Fibroblast of pulmonary artery (primary cell): ENCODE measurements around the gene CREB5.

Experiments
- DNase-seq: peaks from one replicate; pipeline ENCODE4 v3.0.0-alpha.2; 2010; ENCODE audit warnings: low read depth
- H3K4me3 ChIP-seq: replicated peaks from 2 replicates; pipeline ENCODE4 v1.5.1; 2011; ENCODE audit warnings: low read depth, mild to moderate bottlenecking, control low read depth, low read length, moderate library complexity
- TF ChIP-seq, protein P1 (sequence below): IDR thresholded peaks from 2 replicates; pipeline ENCODE4 v1.5.1; 2011; ENCODE audit warnings: mild to moderate bottlenecking, control low read depth, low read length, inconsistent platforms; ENCODE audit errors: missing control alignments

The CREB5 gene

DNA sequence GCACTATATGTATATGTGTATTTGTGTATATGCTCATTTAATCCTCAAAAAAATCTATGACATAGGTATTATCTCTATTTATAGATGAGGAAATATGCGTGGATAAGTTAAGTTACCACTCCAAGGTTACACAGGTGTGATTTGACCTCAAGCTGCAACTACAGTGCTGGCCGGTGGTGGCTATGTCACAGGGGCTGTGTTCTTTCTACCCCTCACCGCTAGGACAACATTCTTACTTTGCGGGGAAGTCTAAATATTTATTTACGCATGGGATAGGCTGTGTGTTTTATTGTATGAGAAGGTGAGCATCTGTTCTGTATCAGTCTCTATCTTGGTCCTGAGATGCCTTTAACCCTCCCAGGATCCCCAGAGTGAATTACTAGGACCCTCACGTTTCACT is 60.0 kb downstream of the CREB5 start:
- TF ChIP-seq, protein P1, sequence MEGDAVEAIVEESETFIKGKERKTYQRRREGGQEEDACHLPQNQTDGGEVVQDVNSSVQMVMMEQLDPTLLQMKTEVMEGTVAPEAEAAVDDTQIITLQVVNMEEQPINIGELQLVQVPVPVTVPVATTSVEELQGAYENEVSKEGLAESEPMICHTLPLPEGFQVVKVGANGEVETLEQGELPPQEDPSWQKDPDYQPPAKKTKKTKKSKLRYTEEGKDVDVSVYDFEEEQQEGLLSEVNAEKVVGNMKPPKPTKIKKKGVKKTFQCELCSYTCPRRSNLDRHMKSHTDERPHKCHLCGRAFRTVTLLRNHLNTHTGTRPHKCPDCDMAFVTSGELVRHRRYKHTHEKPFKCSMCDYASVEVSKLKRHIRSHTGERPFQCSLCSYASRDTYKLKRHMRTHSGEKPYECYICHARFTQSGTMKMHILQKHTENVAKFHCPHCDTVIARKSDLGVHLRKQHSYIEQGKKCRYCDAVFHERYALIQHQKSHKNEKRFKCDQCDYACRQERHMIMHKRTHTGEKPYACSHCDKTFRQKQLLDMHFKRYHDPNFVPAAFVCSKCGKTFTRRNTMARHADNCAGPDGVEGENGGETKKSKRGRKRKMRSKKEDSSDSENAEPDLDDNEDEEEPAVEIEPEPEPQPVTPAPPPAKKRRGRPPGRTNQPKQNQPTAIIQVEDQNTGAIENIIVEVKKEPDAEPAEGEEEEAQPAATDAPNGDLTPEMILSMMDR = no peak
- DNase-seq = no peak
- no peak overlapping the region for H3K4me3 ChIP-seq

DNA sequence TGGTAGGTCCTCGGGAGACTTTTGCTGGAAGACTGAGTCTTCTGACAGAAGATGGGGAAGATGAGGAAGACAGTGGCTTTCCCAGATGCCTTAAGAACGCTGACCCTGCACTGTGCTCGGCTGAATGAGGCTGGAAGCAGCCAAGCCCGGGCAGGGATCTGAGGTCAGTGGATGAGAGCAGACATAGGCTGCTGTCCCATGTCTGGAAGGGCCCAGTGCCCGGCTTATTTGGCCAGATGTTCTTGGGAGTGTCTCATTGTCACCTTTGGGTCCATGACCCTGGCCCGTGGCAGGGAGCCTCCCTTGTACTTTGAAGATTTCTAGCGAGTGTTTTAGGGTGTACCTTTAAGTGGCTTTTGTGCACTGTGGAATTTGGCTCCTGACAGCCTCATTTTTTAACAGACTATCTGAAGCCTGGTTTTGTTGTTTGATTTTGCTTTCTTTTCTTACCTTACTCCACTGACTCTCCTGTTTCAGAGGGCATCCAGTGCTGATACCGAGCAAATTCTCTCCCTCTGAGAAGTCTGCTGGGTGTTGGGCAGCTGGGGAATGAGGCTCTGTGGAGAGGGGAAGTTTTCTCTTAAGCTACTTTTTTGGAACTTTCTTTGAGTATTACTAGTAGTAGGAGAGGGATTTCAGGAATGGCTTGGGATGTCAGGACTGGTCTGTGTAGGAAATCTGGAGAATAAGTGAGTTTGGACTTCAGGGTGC is 61.4 kb downstream of the CREB5 start:
- H3K4me3 ChIP-seq = no peak overlapping the region
- DNase-seq = no peak
- TF ChIP-seq, protein P1 = no peak

DNA sequence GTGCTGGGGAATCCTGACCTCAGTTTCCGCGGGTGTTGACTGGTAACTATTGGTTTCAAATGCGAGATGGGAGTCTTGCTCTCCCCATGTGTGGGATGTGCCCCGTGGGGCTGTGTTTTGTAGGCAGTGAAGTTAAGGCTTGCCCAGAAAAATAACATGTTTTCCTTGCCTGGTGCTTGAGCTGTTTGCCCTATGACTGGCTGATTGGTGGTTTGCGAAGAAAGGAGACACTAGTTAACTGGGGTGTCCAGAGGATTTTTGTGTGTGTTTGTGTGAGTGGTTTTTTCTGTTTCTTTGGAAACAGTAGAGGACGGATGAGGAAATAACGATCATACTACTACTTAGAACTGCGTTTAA is 61.9 kb downstream of the CREB5 start:
- peak; percentile 4 for DNase-seq
- H3K4me3 ChIP-seq = no peak overlapping the region
- TF ChIP-seq, protein P1 = no peak

DNA sequence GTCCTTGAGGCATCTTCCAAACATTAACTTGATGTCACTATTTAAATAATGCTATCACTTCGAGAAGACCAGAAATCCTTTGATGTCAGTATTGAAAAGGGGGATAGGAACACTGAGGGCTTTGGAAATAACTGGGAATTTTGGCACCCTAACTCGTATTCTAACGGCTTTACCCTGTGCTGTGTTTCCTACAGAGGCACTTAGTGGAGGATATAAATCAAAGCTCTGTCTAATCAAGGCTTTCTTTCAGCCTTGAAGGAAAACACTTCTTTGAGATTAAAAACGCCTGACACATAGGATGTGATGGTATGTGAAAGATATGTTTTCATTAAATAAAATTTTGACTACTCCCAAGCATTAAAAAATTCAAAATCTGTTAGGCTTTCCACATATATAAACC is 62.3 kb downstream of the CREB5 start:
- TF ChIP-seq, protein P1 = no peak
- no peak for DNase-seq
- H3K4me3 ChIP-seq = no peak overlapping the region

DNA sequence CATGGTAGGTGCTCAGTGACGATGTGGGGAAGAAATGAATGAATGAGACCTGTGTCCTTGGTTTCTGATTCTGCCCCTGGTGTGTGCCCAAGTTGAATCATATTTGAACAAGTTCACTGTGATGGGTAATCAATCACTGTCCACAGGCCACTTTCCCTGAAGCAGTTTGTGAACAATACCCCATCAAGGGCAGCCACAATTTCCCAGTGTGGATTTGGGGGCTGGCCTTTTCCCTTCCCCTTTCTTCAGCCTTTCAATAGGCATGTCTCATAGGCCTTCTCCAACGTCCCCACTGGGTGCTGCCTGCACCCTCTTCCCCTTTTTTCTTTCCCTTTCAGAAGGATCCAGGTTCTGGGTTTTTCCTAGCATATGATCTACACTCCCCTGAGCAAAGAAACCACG is 64.7 kb downstream of the CREB5 start:
- TF ChIP-seq, protein P1 = no peak

DNA sequence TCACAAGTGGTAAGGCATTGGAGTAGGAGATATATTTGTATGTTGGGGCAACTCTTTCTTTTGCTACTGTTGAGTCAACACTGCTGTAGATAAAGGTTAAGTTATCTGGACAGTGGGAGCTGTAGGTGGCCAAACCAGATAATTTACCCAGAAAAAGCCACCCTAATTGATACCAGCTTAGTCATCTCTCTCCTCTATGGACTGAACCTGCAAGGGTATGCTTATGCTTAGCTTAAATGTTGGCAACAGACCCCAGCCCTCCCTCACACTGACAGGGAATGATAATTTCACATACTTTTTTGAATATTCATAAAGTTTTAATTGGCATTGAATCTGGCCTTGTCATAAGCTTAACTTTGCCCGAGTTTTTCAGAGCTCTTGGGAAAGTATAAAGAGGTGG is 66.3 kb downstream of the CREB5 start:
- DNase-seq = no peak
- no peak overlapping the region for H3K4me3 ChIP-seq
- TF ChIP-seq, protein P1 = no peak

More for the DNA sequence above, 64.7 kb downstream of the CREB5 start:
- H3K4me3 ChIP-seq = no peak overlapping the region
- DNase-seq = no peak

DNA sequence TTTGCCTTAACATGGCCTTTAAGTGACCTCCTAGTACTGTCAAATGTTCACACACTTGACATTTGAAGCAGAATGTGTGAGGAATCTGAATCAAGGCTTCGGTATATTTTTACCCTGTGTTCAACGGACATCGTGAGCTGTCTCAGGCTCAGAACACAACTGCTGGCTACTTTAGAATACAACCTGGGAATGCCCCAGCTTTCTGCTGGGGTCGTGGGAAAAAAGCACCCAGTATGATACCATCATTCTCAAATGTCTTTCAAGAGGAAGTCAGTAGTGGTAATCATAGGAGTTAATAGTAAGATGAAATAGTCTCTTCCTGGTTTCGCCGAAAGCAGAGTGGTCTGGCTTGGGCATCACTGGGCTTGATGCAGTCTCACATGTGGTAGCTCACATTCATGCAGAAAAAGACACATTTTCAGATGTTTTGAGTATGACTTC is 67.2 kb downstream of the CREB5 start:
- TF ChIP-seq, protein P1 = no peak
- no peak for DNase-seq
- no peak overlapping the region for H3K4me3 ChIP-seq
